ENCODE results near the gene HOTAIR.

HOTAIR gene

GRCh38 chr12:53998110-53998899, 23.6 kb upstream of the HOTAIR start:
- no peak for DNase-seq

DNA sequence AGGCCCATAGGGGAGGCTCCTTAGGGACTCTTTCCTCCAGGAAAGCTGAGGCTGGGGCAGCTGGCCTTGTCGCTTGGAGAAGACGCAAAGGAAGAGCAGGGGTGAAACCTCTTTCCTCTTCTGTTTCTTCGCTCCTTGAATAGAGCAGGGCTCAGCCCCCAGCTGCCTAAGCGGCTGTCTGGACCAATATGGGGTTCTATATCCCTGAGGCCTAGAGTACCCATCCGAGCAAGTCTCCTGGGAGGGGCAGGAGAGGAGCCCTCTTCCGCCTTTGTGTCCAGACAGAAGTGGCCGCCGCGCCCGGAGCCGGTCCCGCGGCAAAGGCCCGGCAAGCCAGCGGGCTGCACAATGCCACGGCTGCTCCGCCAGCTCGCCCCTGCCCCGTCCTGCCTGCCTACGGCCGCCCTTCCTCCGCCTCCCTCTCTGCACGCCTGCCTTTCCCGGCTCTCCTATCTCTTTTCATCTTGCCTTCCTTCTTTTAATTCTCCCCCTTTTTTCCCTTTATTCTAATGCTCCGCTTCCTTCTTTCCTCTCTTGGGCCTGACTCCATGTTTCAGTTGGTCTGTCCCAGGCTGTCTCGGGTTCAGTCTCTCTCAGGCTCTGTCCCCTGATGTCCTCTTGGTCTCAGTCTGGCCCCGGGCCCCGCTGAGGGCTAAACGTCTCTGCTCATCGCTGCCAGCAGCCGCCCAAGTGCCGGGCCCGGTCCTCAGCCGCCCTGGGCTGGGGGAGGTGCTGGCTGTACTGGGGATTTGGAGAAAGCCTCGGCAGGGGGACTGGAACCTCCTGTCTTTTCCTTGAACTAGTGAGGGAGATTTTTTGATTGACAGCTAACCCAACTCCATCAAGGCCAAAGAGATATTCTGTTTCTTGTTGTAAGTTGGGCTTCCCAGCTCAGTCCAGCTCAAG, 22.7 kb upstream of the HOTAIR start:
- no peak for DNase-seq

GRCh38 chr12:53996240-53997203, 21.8 kb upstream of the HOTAIR start:
- DNase-seq, result no peak

DNA sequence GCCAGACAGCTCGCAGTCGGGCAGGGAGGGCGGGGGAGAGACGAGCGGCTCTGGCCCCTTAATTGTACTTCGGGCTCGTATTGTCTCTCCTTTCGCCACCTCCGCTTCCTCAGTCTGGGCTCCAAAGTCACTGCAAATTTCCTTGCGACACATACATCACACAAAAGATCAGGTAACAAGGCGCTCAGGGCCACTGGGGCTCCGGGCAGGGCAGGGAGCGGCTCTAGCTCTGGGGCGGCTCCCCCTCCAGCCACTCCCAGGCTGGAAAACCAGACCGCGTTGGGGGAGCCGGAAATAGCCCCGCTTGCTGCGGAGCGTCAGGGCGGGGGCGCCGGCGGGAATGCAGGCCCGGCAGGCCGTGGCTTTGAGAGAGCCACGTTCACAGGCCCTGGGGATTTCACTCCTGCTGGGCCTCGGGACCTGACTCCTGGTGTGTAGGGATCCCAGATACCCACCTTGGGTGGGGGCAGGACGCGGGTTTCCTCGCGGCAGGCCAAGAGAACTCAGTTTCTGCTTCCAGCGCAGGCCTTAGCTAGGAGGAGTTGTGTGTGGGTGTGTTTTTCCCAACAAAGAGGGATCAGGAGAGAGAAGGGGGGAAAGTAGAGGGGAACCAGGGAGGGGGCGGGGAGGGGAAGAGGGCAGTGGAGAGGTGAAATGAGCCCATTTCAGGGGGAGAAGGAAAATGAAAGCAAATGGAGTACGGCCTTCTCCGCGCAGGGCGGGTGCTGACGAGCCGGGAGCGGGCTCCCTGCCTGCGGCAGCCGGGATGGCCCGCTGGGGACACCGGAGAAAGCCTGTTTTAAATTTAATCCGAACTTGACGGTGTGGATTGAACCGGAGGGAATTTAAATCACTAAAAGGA, 20.9 kb upstream of the HOTAIR start:
- DNase-seq, result no peak

DNA sequence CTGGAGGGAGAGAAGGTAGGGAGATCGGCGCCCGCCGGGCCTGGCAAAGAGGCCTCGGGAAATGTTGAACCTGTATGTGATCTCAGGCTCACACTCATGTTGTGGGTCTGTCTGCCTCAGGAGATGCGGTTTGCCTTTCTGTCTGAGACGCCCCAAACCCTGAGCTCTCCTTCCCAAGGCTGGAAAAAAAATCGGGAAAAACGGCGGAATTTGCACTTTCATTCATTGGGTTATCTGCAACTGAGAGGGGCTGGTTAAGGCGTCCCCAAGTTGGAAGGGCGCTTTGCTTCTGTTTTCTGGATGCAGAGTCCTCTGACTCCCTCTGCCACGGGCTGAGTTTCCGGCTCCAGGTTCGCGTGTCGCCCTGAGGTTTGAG, 20.2 kb upstream of the HOTAIR start:
- no peak for DNase-seq

- no peak for DNase-seq
Observed at GRCh38 chr12:53994264-53995001, 19.7 kb upstream of the HOTAIR start.

GRCh38 chr12:53994009-53994263, 19.2 kb upstream of the HOTAIR start:
- no peak for DNase-seq

GRCh38 chr12:53993162-53994008, 18.6 kb upstream of the HOTAIR start:
- DNase-seq, result no peak

- no peak for DNase-seq
Observed at GRCh38 chr12:53992377-53992889, 17.7 kb upstream of the HOTAIR start.

DNA sequence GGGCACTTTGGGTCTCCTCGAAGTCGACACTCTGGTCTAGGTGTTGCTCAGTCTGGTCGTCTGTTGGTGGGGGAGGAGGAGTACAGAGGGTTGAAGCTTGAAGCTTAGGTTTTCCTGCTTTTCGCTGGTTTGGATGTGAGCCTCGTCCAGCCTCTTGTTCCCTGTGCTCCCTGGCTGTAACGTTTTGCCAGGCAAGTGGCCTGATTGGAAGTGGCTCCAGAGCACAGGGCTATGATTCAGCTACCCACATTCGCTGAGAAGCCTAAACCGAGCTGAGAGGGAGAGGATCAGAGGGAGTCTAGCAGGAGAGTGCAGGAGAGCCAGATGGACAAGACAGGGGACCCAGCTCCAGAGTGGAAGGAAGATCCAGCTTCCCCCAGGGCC, 16.3 kb upstream of the HOTAIR start:
- DNase-seq, result no peak

GRCh38 chr12:53990311-53991076, 15.7 kb upstream of the HOTAIR start:
- DNase-seq, result no peak

- DNase-seq, result no peak
Observed at GRCh38 chr12:53989227-53990113, 14.7 kb upstream of the HOTAIR start.

- no peak for DNase-seq
Observed at GRCh38 chr12:53988541-53989226, 13.9 kb upstream of the HOTAIR start.

DNA sequence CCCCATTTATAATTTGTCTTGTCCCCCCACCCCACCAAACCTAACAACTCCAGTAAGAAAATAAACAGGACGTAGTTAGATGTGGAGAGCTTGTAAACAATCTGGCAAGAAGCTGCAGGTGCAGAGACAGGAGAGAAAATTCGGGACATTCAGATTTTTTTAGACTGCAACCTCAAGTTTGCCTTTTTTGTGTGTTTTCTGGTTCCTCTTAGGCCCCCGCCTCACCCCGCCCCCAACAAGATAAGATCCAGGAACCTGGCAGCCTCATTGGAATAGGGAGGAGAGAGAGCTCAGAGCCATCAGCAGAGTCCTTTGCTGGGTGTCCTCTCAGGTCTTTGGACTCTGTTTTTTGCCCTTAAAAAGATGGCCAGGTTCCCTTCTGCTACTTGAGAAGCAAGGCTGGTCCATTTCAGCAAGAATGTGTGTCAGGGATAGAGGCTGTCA, 13.1 kb upstream of the HOTAIR start:
- DNase-seq, result no peak

DNA sequence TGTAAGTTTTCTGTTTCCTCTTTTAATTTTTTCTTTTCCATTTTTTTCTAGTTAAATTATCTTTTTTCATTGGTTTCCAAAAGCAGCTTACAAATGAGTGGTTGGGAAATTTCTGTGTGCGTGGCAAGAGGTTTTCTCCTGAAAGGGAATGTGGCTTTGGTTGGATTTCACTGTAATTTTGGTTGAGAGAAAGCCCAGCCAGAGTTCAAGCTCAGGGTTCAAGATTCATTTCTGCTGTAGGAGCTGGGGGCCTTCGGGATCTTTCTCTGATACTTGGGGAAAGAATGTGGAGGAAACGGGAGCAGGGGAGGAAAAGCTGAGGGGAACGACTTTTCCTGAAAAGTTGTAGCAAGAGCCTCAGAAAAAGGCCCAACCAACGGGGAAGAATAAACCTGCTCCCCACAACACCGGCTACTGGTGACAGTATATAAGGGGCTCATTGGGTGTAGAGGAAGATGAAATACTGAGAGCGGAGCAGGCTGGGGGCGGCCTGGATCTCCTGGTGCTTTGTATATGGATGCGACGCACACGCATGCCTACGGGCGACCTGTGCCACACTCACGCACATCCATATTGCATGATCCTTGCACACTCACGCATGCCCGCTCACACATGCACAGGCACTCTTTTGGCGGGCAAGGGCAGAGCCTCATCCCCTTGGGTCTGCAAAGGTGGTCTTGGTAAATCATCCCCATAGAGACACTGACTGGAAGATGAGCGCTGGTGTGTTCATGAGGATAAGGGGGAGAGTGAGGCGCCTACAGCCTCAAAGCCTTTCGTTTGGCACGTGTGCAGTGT, 12.1 kb upstream of the HOTAIR start:
- DNase-seq, result no peak

DNA sequence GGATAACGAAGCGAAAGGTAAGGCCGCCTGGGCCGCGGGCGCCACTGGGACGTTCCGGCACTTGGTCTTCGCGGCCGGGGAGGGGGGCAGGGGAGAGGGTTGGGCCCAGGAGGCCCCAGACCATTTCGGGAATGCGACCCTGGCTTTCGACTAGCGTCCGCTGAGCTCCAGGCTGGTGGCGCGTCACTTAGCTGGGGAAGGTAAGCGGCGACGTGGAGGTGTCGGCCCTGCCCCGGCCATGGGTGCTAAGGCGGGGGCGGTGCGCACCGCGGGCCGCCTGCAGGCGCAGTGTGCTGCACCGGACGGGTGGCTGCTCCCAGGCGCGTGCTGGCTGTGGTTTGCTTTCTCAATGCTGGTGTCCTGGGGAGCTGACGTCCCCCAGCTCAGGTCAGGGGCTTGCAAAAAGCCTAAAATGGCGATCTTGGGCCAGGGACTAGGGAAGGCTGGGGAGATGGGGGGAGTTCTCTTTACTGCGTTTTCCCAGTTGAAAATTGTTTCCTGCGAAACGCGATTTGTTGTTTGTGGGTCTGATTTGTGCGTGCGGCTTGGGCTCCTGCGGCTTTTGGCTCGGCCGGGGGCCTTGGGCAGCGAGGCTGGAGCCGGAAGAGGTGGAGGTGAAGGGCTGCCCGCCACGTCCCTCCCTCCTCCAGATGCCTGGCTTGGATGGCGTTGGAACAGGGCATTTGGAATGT, 11.4 kb upstream of the HOTAIR start:
- DNase-seq, result no peak
